ENCODE results near the gene GDF7. TPM values are rescaled to one million over a fixed set of nuclear protein-coding genes. Genes with fewer than 3 reads are reported as not detected.

Gene GDF7
- total and polyA plus RNA-seq, 4 donors: 4.1 to 16.4 (median 15.7) TPM

DNA sequence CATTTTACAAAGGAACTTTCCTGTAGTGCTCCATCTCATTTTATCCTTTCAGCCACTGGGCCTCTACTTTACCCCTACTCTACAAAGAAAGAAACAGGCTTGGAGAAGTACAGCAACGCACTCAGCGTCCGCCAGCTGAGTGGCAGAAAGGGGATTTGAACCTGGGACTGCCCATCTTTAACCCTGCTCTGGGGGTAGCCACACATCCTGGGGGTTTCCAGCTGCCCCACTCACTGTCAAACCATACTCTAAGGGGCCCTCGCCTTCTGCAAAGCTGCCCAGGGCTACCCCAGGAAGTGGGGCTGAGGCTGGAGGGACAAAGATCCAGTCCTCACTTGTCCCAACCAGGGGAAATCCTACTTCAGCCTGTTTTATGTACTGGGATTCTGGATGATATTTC lies 33.9 kb upstream of the GDF7 start:
- Histone ChIP-seq H3K27me3 (ENCODE audit: control insufficient read depth in 1 of 2, insufficient read depth in 2 of 2, low read length in 1 of 2) (no peaks in the 10 kb centered on the region), H3K4me3 (ENCODE audit: low read length in 2 of 2) (no peak overlapping the region), H3K36me3 (ENCODE audit: control insufficient read depth in 1 of 2, insufficient read depth in 2 of 2, low read length in 1 of 2) (no peaks in the 10 kb centered on the region), H3K4me1 (ENCODE audit: control insufficient read depth in 1 of 2, insufficient read depth in 2 of 2, low read length in 2 of 2) (no peaks in the 10 kb centered on the region), H3K27ac (ENCODE audit: low read depth in 1 of 2, low read length in 2 of 2) (peak overlapping the region in 1 of 2 donors; percentile 10), H3K9me3 (ENCODE audit: control insufficient read depth, low read length) (no peaks in the 10 kb centered on the region)
- intact Hi-C loops (cut with DNase I): loop anchor here in 1 of 2 donors (5.0 kb wide), 1 partner anchor 51 kb away; no protein-coding TSS in a partner anchor
- 94 to 97% methylated on average over 4 of the region's 4 CpGs for WGBS, 2 donors
- DNase-seq (no peak), ATAC-seq (ENCODE audit: low FRiP score) (no peak)

GRCh38 chr2:20633794-20634506 lies 33.0 kb upstream of the GDF7 start:
- intact Hi-C loops (cut with DNase I): loop anchor here (2.0 to 5.0 kb wide), 2 partner anchors 52 to 189 kb away; no protein-coding TSS in a partner anchor
- no peaks in the 10 kb centered on the region for H3K27me3 ChIP-seq (ENCODE audit: control insufficient read depth in 1 of 2, insufficient read depth in 2 of 2, low read length in 1 of 2)
- WGBS, 2 donors: 34 to 44% methylated on average over 18 of the region's 18 CpGs
- ATAC-seq (ENCODE audit: low FRiP score) (peak; percentile 0), DNase-seq (peak; percentile 73 to 83)
- no peak overlapping the region for H3K4me3 ChIP-seq (ENCODE audit: low read length in 2 of 2)
- peak overlapping the region; percentile 0 to 72 for H3K27ac ChIP-seq (ENCODE audit: low read depth in 1 of 2, low read length in 2 of 2)
- no peaks in the 10 kb centered on the region for H3K4me1 ChIP-seq (ENCODE audit: control insufficient read depth in 1 of 2, insufficient read depth in 2 of 2, low read length in 2 of 2)
- no peaks in the 10 kb centered on the region for H3K36me3 ChIP-seq (ENCODE audit: control insufficient read depth in 1 of 2, insufficient read depth in 2 of 2, low read length in 1 of 2)
- H3K9me3 ChIP-seq (ENCODE audit: control insufficient read depth, low read length): no peaks in the 10 kb centered on the region

DNA sequence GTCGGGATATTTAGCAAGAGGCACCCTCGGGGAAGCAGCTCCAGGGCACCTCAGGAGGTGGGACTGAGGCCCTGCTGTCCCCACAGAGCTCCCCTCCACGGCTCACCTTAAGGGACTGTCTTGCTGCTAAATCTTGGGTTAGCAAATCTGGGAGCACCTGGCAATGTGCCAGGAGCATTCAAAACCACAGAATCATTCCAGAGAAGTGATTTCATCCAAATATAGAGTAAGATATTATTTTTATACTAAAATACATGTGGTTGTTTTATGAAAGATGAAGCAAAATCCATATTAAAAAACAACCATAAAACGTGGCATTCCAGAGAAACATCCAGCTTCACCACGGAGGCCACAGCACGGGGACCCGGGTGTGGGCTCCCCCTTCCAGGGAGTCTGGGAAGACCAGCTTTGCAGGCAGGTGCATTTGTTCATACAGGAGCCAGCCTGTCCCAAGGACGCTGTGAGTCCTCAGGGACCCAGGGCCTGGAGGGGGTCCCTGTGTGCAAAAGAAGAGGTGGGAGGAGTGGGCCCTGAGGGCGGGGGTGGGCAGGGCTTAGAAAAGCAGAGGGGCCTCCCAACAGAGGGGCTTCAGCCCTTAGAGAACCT lies 32.3 kb upstream of the GDF7 start:
- Histone ChIP-seq H3K9me3 (ENCODE audit: control insufficient read depth, low read length) (no peaks in the 10 kb centered on the region), H3K4me1 (ENCODE audit: control insufficient read depth in 1 of 2, insufficient read depth in 2 of 2, low read length in 2 of 2) (no peaks in the 10 kb centered on the region), H3K27ac (ENCODE audit: low read depth in 1 of 2, low read length in 2 of 2) (peak overlapping the region; percentile 72 to 92), H3K4me3 (ENCODE audit: low read length in 2 of 2) (no peak overlapping the region), H3K36me3 (ENCODE audit: control insufficient read depth in 1 of 2, insufficient read depth in 2 of 2, low read length in 1 of 2) (no peaks in the 10 kb centered on the region), H3K27me3 (ENCODE audit: control insufficient read depth in 1 of 2, insufficient read depth in 2 of 2, low read length in 1 of 2) (no peaks in the 10 kb centered on the region)
- WGBS, 2 donors: 10 to 11% methylated on average over 9 of the region's 9 CpGs
- ATAC-seq (ENCODE audit: low FRiP score) (no peak), DNase-seq (peak; percentile 75 to 84)
- intact Hi-C loops (cut with DNase I): loop anchor here (2.0 to 5.0 kb wide), 2 partner anchors 52 to 190 kb away; no protein-coding TSS in a partner anchor

DNA sequence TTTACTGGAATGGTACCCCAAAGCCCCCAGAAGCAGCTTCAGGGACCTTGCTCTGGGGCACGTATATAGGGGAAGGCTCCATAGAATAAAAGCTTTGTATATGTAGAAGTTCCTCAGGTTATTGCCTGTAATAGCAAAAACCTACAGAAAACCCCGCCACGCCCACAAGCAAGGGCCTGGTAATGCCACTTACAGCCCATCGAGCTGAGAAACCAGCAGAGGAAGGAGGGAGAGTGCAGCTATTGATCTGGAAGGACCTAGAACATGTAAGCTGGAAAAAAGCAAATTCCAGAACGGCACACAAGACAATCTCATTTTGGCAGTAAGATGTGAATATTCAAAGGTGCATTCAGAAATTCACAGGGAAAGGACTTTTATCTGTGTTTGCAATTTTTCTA lies 31.8 kb upstream of the GDF7 start:
- intact Hi-C loops (cut with DNase I): loop anchor here (2.0 kb wide), 1 partner anchor 190 kb away; no protein-coding TSS in a partner anchor
- H3K9me3 ChIP-seq (ENCODE audit: control insufficient read depth, low read length): no peaks in the 10 kb centered on the region
- H3K4me3 ChIP-seq (ENCODE audit: low read length in 2 of 2): no peak overlapping the region
- no peaks in the 10 kb centered on the region for H3K27me3 ChIP-seq (ENCODE audit: control insufficient read depth in 1 of 2, insufficient read depth in 2 of 2, low read length in 1 of 2)
- DNase-seq (peak in 1 of 2 donors; percentile 61), ATAC-seq (ENCODE audit: low FRiP score) (no peak)
- no peaks in the 10 kb centered on the region for H3K4me1 ChIP-seq (ENCODE audit: control insufficient read depth in 1 of 2, insufficient read depth in 2 of 2, low read length in 2 of 2)
- no peaks in the 10 kb centered on the region for H3K36me3 ChIP-seq (ENCODE audit: control insufficient read depth in 1 of 2, insufficient read depth in 2 of 2, low read length in 1 of 2)
- WGBS, 2 donors: 41 to 45% methylated on average over 5 of the region's 5 CpGs
- peak overlapping the region; percentile 71 to 92 for H3K27ac ChIP-seq (ENCODE audit: low read depth in 1 of 2, low read length in 2 of 2)

DNA sequence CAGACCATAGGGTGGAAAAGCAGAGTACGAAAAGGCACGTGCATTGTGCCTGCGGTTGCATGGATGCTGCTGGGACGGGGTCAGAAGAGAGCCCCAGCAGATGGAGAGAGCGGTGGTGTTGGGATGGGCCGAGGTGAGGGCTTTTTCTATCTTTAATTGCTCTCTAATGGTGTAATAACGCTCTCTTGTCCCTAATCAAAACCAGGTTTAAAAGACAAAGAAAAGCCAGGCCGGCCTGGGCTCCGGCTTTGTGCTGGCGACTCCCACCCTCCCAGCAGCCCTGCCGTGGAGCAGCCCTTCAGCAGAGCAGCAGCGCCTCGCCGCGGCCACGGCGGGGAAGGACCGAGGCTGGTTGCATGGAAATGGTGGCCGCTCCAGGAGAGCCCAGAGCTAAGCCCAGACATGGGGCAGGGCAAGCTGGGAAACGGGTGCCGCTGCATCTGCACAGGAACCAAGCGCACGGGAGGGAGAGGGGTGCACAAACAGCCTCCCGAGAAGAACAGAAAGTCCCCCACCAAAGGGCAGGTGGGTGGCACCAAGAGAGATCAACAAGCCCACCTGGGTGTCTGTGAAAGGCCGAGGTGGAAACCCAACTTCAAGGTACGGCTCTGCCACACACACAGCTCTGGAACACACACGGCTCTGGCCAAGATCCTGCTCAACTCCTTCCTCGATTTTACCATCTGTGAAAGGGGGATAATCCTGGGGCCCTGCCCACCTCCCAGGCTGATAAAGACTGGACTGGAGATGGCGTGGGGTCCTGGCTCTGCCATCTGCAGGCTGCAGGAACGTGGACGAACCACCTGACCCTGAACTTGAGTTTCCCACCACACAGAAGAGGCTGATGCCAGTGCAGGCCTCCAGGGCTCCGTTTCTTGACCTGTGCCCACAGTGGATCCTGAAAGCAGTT lies 31.0 kb upstream of the GDF7 start:
- WGBS, 2 donors: 15 to 17% methylated on average over 32 of the region's 32 CpGs
- DNase-seq (peak; percentile 89 to 96), ATAC-seq (ENCODE audit: low FRiP score) (peak; percentile 91)
- H3K27me3 ChIP-seq (ENCODE audit: control insufficient read depth in 1 of 2, insufficient read depth in 2 of 2, low read length in 1 of 2): no peaks in the 10 kb centered on the region
- no peaks in the 10 kb centered on the region for H3K36me3 ChIP-seq (ENCODE audit: control insufficient read depth in 1 of 2, insufficient read depth in 2 of 2, low read length in 1 of 2)
- H3K27ac ChIP-seq (ENCODE audit: low read depth in 1 of 2, low read length in 2 of 2): peak overlapping the region; percentile 88 to 91
- H3K4me1 ChIP-seq (ENCODE audit: control insufficient read depth in 1 of 2, insufficient read depth in 2 of 2, low read length in 2 of 2): no peaks in the 10 kb centered on the region
- H3K4me3 ChIP-seq (ENCODE audit: low read length in 2 of 2): no peak overlapping the region
- intact Hi-C loops (cut with DNase I): loop anchor here (2.0 kb wide), 1 partner anchor 191 kb away; no protein-coding TSS in a partner anchor
- no peaks in the 10 kb centered on the region for H3K9me3 ChIP-seq (ENCODE audit: control insufficient read depth, low read length)

- DNase-seq (peak; percentile 84 to 88), ATAC-seq (ENCODE audit: low FRiP score) (peak; percentile 81)
- H3K9me3 ChIP-seq (ENCODE audit: control insufficient read depth, low read length): no peaks in the 10 kb centered on the region
- 12 to 19% methylated on average over 13 of the region's 13 CpGs for WGBS, 2 donors
- H3K4me3 ChIP-seq (ENCODE audit: low read length in 2 of 2): no peak overlapping the region
- H3K27ac ChIP-seq (ENCODE audit: low read depth in 1 of 2, low read length in 2 of 2): peak overlapping the region; percentile 48 to 94
- H3K4me1 ChIP-seq (ENCODE audit: control insufficient read depth in 1 of 2, insufficient read depth in 2 of 2, low read length in 2 of 2): no peaks in the 10 kb centered on the region
- intact Hi-C loops (cut with DNase I): no loop called here
- H3K36me3 ChIP-seq (ENCODE audit: control insufficient read depth in 1 of 2, insufficient read depth in 2 of 2, low read length in 1 of 2): no peaks in the 10 kb centered on the region
- H3K27me3 ChIP-seq (ENCODE audit: control insufficient read depth in 1 of 2, insufficient read depth in 2 of 2, low read length in 1 of 2): no peaks in the 10 kb centered on the region
Observed at GRCh38 chr2:20637147-20637546, 29.8 kb upstream of the GDF7 start.

- Histone ChIP-seq H3K27ac (ENCODE audit: low read depth in 1 of 2, low read length in 2 of 2) (peak overlapping the region; percentile 48 to 94), H3K9me3 (ENCODE audit: control insufficient read depth, low read length) (no peaks in the 10 kb centered on the region), H3K4me3 (ENCODE audit: low read length in 2 of 2) (no peak overlapping the region), H3K36me3 (ENCODE audit: control insufficient read depth in 1 of 2, insufficient read depth in 2 of 2, low read length in 1 of 2) (no peaks in the 10 kb centered on the region), H3K27me3 (ENCODE audit: control insufficient read depth in 1 of 2, insufficient read depth in 2 of 2, low read length in 1 of 2) (no peaks in the 10 kb centered on the region), H3K4me1 (ENCODE audit: control insufficient read depth in 1 of 2, insufficient read depth in 2 of 2, low read length in 2 of 2) (no peaks in the 10 kb centered on the region)
- ATAC-seq (ENCODE audit: low FRiP score): no peak
- 91 to 92% methylated on average over 13 of the region's 13 CpGs for WGBS, 2 donors
- intact Hi-C loops (cut with DNase I): no loop called here
- no peak for DNase-seq
Observed at GRCh38 chr2:20638014-20638413, 28.9 kb upstream of the GDF7 start.

DNA sequence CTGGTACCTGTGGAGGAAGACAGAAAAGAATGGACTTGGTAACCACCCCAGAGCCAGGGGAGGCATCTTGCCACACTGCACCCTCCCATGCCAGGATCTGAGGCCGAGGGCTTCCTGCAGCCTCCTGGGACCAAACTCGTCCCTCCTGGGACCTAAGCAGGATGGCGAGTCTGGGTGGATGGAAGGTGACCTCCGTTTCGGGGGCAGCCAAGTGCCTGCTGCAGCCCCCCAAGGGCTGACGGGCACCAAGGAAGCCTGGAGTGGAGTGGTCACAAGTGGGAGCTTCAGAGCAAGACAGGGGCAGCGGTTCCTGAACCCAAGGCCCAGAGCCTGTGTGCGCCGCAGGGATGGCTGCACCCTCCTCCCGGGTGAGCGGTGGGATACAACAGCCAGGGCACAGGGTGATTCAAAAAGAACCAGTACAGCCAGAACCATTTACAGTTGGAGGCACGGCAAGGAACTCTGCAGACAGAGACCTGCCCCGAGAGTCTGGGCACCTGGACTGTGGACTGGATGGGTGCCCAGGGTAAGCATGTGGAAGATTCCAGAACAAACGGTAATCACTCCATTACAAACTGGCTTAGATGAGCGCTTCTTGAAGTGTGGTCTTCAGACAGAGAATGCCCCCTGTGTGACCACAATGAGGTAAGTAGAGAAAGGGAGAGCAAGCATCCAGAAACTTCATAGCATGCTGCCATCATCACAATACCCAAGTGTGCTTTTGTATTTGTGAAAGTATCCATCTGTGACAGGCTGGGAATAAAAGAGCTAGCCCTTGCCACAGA lies 28.1 kb upstream of the GDF7 start:
- Histone ChIP-seq H3K9me3 (ENCODE audit: control insufficient read depth, low read length) (no peaks in the 10 kb centered on the region), H3K36me3 (ENCODE audit: control insufficient read depth in 1 of 2, insufficient read depth in 2 of 2, low read length in 1 of 2) (no peaks in the 10 kb centered on the region), H3K27me3 (ENCODE audit: control insufficient read depth in 1 of 2, insufficient read depth in 2 of 2, low read length in 1 of 2) (no peaks in the 10 kb centered on the region), H3K4me3 (ENCODE audit: low read length in 2 of 2) (no peak overlapping the region), H3K4me1 (ENCODE audit: control insufficient read depth in 1 of 2, insufficient read depth in 2 of 2, low read length in 2 of 2) (no peaks in the 10 kb centered on the region), H3K27ac (ENCODE audit: low read depth in 1 of 2, low read length in 2 of 2) (peak overlapping the region; percentile 48 to 62)
- DNase-seq (no peak), ATAC-seq (ENCODE audit: low FRiP score) (no peak)
- intact Hi-C loops (cut with DNase I): no loop called here
- 46 to 61% methylated on average over 15 of the region's 15 CpGs for WGBS, 2 donors
